ENCODE data around the gene KMT2B. TPM values are rescaled to one million over a fixed set of nuclear protein-coding genes. Genes with fewer than 3 reads are reported as not detected.

KMT2B gene
- total and polyA plus RNA-seq, 9 of the 15 experiments (the other 6 are each of a cell fraction or from before 2014, with no cell fraction given): 0.63 to 43.9 (median 8.1) TPM

DNA sequence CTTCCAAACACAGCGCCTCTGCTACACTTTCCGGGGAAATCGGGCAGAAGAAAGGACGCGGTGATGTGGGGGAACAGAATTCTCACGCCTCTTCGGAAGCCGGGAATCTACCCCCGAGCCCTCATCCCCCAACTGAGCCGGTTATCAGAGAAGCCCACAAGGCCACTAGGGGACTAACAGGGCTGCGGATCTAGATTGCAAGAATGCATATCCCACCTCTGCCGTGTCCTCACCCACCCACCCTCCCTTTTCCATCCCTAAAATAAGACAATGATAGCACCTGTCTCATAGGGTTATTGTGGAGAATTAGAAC lies 23.4 kb downstream of the KMT2B start (continued):
- no peak for TF ChIP-seq ZNF354B (CRISPR knock-in tag; IDR thresholded peaks at IDR 0.05)
- TF ChIP-seq XRCC5 (IDR thresholded peaks at IDR 0.05; ENCODE audit: low read depth, low read length): no peak
- no peak for TF ChIP-seq HDAC6 (IDR thresholded peaks at IDR 0.05; ENCODE audit: low read depth, low read length)
- TF ChIP-seq ZNF695 (CRISPR knock-in tag; IDR thresholded peaks at IDR 0.05): no peak
- peak; percentile 1; the same call in 1 of the 2 replicates for TF ChIP-seq TAL1 (IDR thresholded peaks at IDR 0.05)
- TF ChIP-seq TAF7 (tag; IDR thresholded peaks at IDR 0.05): no peak
- no peak for TF ChIP-seq THRB (CRISPR knock-in tag; conservative IDR thresholded peaks at IDR 0.05)
- TF ChIP-seq, protein P1, sequence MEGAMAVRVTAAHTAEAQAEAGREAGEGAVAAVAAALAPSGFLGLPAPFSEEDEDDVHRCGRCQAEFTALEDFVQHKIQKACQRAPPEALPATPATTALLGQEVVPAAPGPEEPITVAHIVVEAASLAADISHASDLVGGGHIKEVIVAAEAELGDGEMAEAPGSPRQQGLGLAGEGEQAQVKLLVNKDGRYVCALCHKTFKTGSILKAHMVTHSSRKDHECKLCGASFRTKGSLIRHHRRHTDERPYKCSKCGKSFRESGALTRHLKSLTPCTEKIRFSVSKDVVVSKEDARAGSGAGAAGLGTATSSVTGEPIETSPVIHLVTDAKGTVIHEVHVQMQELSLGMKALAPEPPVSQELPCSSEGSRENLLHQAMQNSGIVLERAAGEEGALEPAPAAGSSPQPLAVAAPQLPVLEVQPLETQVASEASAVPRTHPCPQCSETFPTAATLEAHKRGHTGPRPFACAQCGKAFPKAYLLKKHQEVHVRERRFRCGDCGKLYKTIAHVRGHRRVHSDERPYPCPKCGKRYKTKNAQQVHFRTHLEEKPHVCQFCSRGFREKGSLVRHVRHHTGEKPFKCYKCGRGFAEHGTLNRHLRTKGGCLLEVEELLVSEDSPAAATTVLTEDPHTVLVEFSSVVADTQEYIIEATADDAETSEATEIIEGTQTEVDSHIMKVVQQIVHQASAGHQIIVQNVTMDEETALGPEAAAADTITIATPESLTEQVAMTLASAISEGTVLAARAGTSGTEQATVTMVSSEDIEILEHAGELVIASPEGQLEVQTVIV (CRISPR knock-in tag; IDR thresholded peaks at IDR 0.05; ENCODE audit: borderline replicate concordance): no peak
- TF ChIP-seq KAT7 (CRISPR knock-in tag; IDR thresholded peaks at IDR 0.05; ENCODE audit: borderline replicate concordance): no peak
- TF ChIP-seq ZSCAN29 (IDR thresholded peaks at IDR 0.05): no peak
- no peak for TF ChIP-seq MYBL2 (IDR thresholded peaks at IDR 0.05; ENCODE audit: low read depth)
- TF ChIP-seq MYBL2 (CRISPR knock-in tag; IDR thresholded peaks at IDR 0.05; ENCODE audit: borderline replicate concordance): no peak
- TF ChIP-seq HNRNPLL (IDR thresholded peaks at IDR 0.05; ENCODE audit: low read depth, low read length, poor library complexity, severe bottlenecking): no peak
- TF ChIP-seq NR2C1 (IDR thresholded peaks at IDR 0.05): no peak
- no peak for TF ChIP-seq NR2C1 (tag; IDR thresholded peaks at IDR 0.05)
- TF ChIP-seq GTF2F1 (IDR thresholded peaks at IDR 0.05; ENCODE audit: low read depth, low read length): no peak
- no peak for TF ChIP-seq TEAD1 (CRISPR knock-in tag; IDR thresholded peaks at IDR 0.05)
- no peak for TF ChIP-seq CREBBP (IDR thresholded peaks at IDR 0.05; ENCODE audit: low read depth, low read length)

All from K562 (cell line).